SK-N-SH (cell line): Measurements from ENCODE around the gene MZF1. TPM values are rescaled to one million over a fixed set of nuclear protein-coding genes. Genes with fewer than 3 reads are reported as not detected.

Source experiments
- CTCF ChIA-PET: fragments of 300-600, 350-600 bp; formaldehyde crosslinking; extraction: SDS; loops from one replicate; lab custom pipeline; 2021; lab: Yijun Ruan, JAX
- POLR2A ChIA-PET: fragments of 350-600 bp; sonication (Branson Sonifier 250); formaldehyde crosslinking; extraction: SDS; loops from one replicate; lab custom pipeline; 2020; ENCODE audit warnings: antibody characterized with exemption, inconsistent platforms; lab: Yijun Ruan, JAX
- DNase-seq: peaks from one replicate; pipeline ENCODE4 v3.0.0; 2012
- H2AFZ ChIP-seq: fragments of 200-600 bp; sonication (generic); 2 replicates; pipeline ENCODE4 v1.8.1; 2016; ENCODE audit warnings: antibody characterized with exemption, mild to moderate bottlenecking, low read depth
- H3F3A ChIP-seq: fragments of 200-600 bp; sonication (generic); replicated peaks from 2 replicates; pipeline ENCODE3; 2016; ENCODE audit warnings: antibody characterized with exemption, mild to moderate bottlenecking; ENCODE audit not compliant: insufficient read depth
- H3K27ac ChIP-seq, 2 experiments: fragments of 200-500 bp in 1 of 2; fragments of 200-600 bp in 1 of 2; sonication (Bioruptor generic) in 1 of 2; sonication (generic), shearing (Covaris generic) in 1 of 2; 2 replicates each; pipeline versions ENCODE4 v1.5.1 to v1.6.1; 2014 to 2016; ENCODE audit warnings: low read depth in 2 of 2, inconsistent platforms in 1 of 2, low read length in 1 of 2, mild to moderate bottlenecking in 1 of 2, mixed read lengths in 1 of 2
- H3K27me3 ChIP-seq: fragments of 200-600 bp; sonication (generic), shearing (Covaris generic); 2 replicates; pipeline ENCODE4 v1.6.1; 2016; ENCODE audit warnings: mixed run types; ENCODE audit not compliant: insufficient read depth
- H3K36me3 ChIP-seq, 2 experiments: fragments of 200-500 bp in 1 of 2; fragments of 200-600 bp in 1 of 2; sonication (Bioruptor generic) in 1 of 2; sonication (generic) in 1 of 2; replicated peaks in 1 of 2; 2 replicates each; pipeline versions ENCODE3 to v1.5.1; 2014 to 2016; ENCODE audit warnings: low read length in 1 of 2, mild to moderate bottlenecking in 1 of 2; ENCODE audit not compliant: insufficient read depth in 2 of 2, control insufficient read depth in 1 of 2
- H3K4me1 ChIP-seq, 2 experiments: fragments of 200-500 bp in 1 of 2; fragments of 200-600 bp in 1 of 2; sonication (Bioruptor generic) in 1 of 2; sonication (generic), shearing (Covaris generic) in 1 of 2; 2 replicates each; pipeline versions ENCODE4 v1.5.1 to v1.6.1; 2014 to 2016; ENCODE audit warnings: low read depth in 1 of 2, low read length in 1 of 2, mixed run types in 1 of 2; ENCODE audit not compliant: insufficient read depth in 2 of 2, control insufficient read depth in 1 of 2
- H3K4me2 ChIP-seq: fragments of 200-600 bp; sonication (generic), shearing (Covaris generic); 2 replicates; pipeline ENCODE4 v1.6.1; 2017; ENCODE audit warnings: mixed run types
- H3K4me3 ChIP-seq, 2 experiments: fragments of 200-500 bp in 1 of 2; fragments of 200-600 bp in 1 of 2; sonication (Bioruptor generic) in 1 of 2; sonication (generic), shearing (Covaris generic) in 1 of 2; 2 replicates each; pipeline versions ENCODE4 v1.5.1 to v1.8.1; 2014 to 2016; ENCODE audit warnings: low read depth in 2 of 2, inconsistent platforms in 1 of 2, low read length in 1 of 2, mild to moderate bottlenecking in 1 of 2, mixed read lengths in 1 of 2, moderate library complexity in 1 of 2
- H3K79me2 ChIP-seq: fragments of 200-600 bp; sonication (generic); 2 replicates; pipeline ENCODE4 v1.8.1; 2017; ENCODE audit warnings: mild to moderate bottlenecking; ENCODE audit not compliant: insufficient read depth
- H3K9ac ChIP-seq: fragments of 200-600 bp; sonication (generic); 2 replicates; pipeline ENCODE4 v1.6.1; 2017; ENCODE audit warnings: mixed run types
- H3K9me2 ChIP-seq: fragments of 200-600 bp; sonication (generic); 2 replicates; pipeline ENCODE4 v1.6.1; 2017; ENCODE audit warnings: mixed run types
- H3K9me3 ChIP-seq: fragments of 200-600 bp; sonication (generic); 2 replicates; pipeline ENCODE4 v1.6.1; 2017; ENCODE audit warnings: mixed run types, mild to moderate bottlenecking, moderate library complexity
- H4K20me1 ChIP-seq: fragments of 200-600 bp; sonication (generic); 2 replicates; pipeline ENCODE4 v1.6.1; 2017; ENCODE audit warnings: mild to moderate bottlenecking, mixed run types; ENCODE audit not compliant: insufficient read depth
- ELF1 ChIP-seq: IDR thresholded peaks from 2 replicates; pipeline ENCODE4 v1.4.0; 2012
- EP300 ChIP-seq, 2 experiments: IDR thresholded peaks; 2 replicates each; pipeline versions ENCODE4 v1.4.0 to v1.6.1; 2012; ENCODE audit warnings: borderline replicate concordance in 1 of 2, low read depth in 1 of 2, low read length in 1 of 2
- EZH2phosphoT487 ChIP-seq: fragments of 200-600 bp; sonication (generic); IDR thresholded peaks from 2 replicates; pipeline ENCODE4 v1.6.1; 2017; ENCODE audit warnings: low read depth, mixed run types, mild to moderate bottlenecking, antibody characterized with exemption, moderate library complexity, borderline replicate concordance
- FOSL2 ChIP-seq: IDR thresholded peaks from 2 replicates; pipeline ENCODE4 v1.4.0; 2012; ENCODE audit warnings: low read depth, mild to moderate bottlenecking, moderate library complexity, borderline replicate concordance
- FOXJ3 ChIP-seq: sonication (generic); formaldehyde crosslinking; IDR thresholded peaks from 2 replicates; pipeline ENCODE4 v1.5.1; 2020; ENCODE audit warnings: mild to moderate bottlenecking, missing genetic modification reagents
- GABPA ChIP-seq: IDR thresholded peaks from 2 replicates; pipeline ENCODE4 v1.4.0; 2012; ENCODE audit warnings: low read depth, mild to moderate bottlenecking
- IRF3 ChIP-seq: fragments of 150-350 bp; IDR thresholded peaks from 2 replicates; pipeline ENCODE4 v1.6.1; 2016; ENCODE audit warnings: mild to moderate bottlenecking, low read depth, low read length
- JUND ChIP-seq: IDR thresholded peaks from 2 replicates; pipeline ENCODE4 v1.4.0; 2012
- MEF2A ChIP-seq: IDR thresholded peaks from 2 replicates; pipeline ENCODE4 v1.4.0; 2012; ENCODE audit warnings: low read depth, borderline replicate concordance
- NFIC ChIP-seq: IDR thresholded peaks from 2 replicates; pipeline ENCODE4 v1.4.0; 2012; ENCODE audit warnings: borderline replicate concordance
- PBX3 ChIP-seq: IDR thresholded peaks from 2 replicates; pipeline ENCODE4; 2012
- RAD21 ChIP-seq: IDR thresholded peaks from 2 replicates; pipeline ENCODE4 v1.6.1; 2012; ENCODE audit warnings: mild to moderate bottlenecking, low read length
- RCOR1 ChIP-seq: fragments of 150-350 bp; IDR thresholded peaks from 2 replicates; pipeline ENCODE4 v1.6.1; 2017; ENCODE audit warnings: antibody characterized with exemption, low read length
- REST ChIP-seq: IDR thresholded peaks from 2 replicates; pipeline ENCODE4 v1.6.1; 2012; ENCODE audit warnings: mild to moderate bottlenecking, low read depth, low read length, moderate library complexity
- RFX5 ChIP-seq: IDR thresholded peaks from 2 replicates; pipeline ENCODE4 v1.6.1; 2012; ENCODE audit warnings: mild to moderate bottlenecking, improper control_type of control experiment, low read length
- RXRA ChIP-seq: IDR thresholded peaks from 2 replicates; pipeline ENCODE4 v1.4.0; 2012; ENCODE audit warnings: low read depth, mild to moderate bottlenecking, borderline replicate concordance
- SIN3A ChIP-seq: IDR thresholded peaks from 2 replicates; pipeline ENCODE4 v1.6.1; 2012; ENCODE audit warnings: low read depth, mild to moderate bottlenecking, low read length, moderate library complexity, borderline replicate concordance
- TAF1 ChIP-seq: IDR thresholded peaks from 2 replicates; pipeline ENCODE4 v1.6.1; 2012; ENCODE audit warnings: low read depth, mild to moderate bottlenecking, low read length, moderate library complexity, borderline replicate concordance
- TEAD4 ChIP-seq: IDR thresholded peaks from 2 replicates; pipeline ENCODE4 v1.4.0; 2012; ENCODE audit warnings: mild to moderate bottlenecking, borderline replicate concordance; ENCODE audit not compliant: insufficient read depth
- USF1 ChIP-seq: IDR thresholded peaks from 2 replicates; pipeline ENCODE4 v1.4.0; 2012; ENCODE audit warnings: low read depth, borderline replicate concordance
- USF2 ChIP-seq: fragments of 150-350 bp; IDR thresholded peaks from 2 replicates; pipeline ENCODE4 v1.6.1; 2017; ENCODE audit warnings: antibody characterized with exemption, low read length, low read depth, borderline replicate concordance
- ZBTB33 ChIP-seq: IDR thresholded peaks from 2 replicates; pipeline ENCODE4 v1.4.0; 2012; ENCODE audit warnings: low read depth, borderline replicate concordance
- WGBS: methylation state at CpG from one replicate; pipeline ENCODE4 v1.1.6; 2017; ENCODE audit warnings: low lambda C conversion rate; 5-methylcytosine and 5-hydroxymethylcytosine counted together
- polyA plus RNA-seq, 3 experiments: library from polyadenylated mRNA; depleted of rRNA; stranded (reverse); fragments of >200 nt; gene quantifications; 2 replicates each; pipeline ENCODE4 v1.2.3, GENCODE V29; 2012

The MZF1 gene
- polyA plus RNA-seq, 1 of the 3 experiments (the other 2 are of a cell fraction), result 31.8 TPM

- Histone ChIP-seq H3K9me2 (no peaks in the 10 kb centered on the region), H3K9ac (peak overlapping the region; percentile 89), H3K4me1 (peaks cover 4 to 22% of the 10 kb centered on the region in 2 experiments; a peak in 2 of 4 replicates), H3K79me2 (peaks cover 25% of the 10 kb centered on the region), H3K27ac (peak overlapping the region; percentile 97), H3K4me3 (peak overlapping the region; percentile 64), H3K36me3 (peaks cover 5 to 32% of the 10 kb centered on the region in 2 experiments), H3F3A (peaks cover 24% of the 10 kb centered on the region), H3K4me2 (peak overlapping the region; percentile 84), H3K9me3 (no peaks in the 10 kb centered on the region), H4K20me1 (no peaks in the 10 kb centered on the region), H2AFZ (peak overlapping the region; percentile 30; the same call in 1 of the 2 replicates), H3K27me3 (no peaks in the 10 kb centered on the region)
- ChIA-PET POLR2A (interaction anchor here (0.8 to 2.3 kb wide), 5 partner anchors 8 to 52 kb away, joined by 3 to 15 read pairs (median 4); partner anchors contain the start of genes CHMP2A, UBE2M and ZBTB45), CTCF (interaction anchor here (1.0 to 1.6 kb wide), 3 partner anchors 53 to 54 kb away, joined by 6 to 7 read pairs (median 6); partner anchors contain the start of gene ZBTB45)
- DNase-seq, result no peak
- WGBS, result 30% methylated on average over 19 of the region's 24 CpGs
- no peak for TF ChIP-seq EP300 (IDR thresholded peaks at IDR 0.05; ENCODE audit: borderline replicate concordance in 1 of 2, low read depth in 1 of 2, low read length in 1 of 2)
- TF ChIP-seq RFX5, result no peak
- no peak; the same call in 1 of the 2 replicates for TF ChIP-seq TAF1
- TF ChIP-seq NFIC, result peak; percentile 75; the same call in 1 of the 2 replicates
- no peak for TF ChIP-seq USF2
- no peak for TF ChIP-seq RAD21
- TF ChIP-seq FOXJ3 (CRISPR knock-in tag), result no peak
- TF ChIP-seq RCOR1, result no peak
- TF ChIP-seq GABPA, result peak; percentile 83
- TF ChIP-seq TEAD4, result no peak
- TF ChIP-seq EZH2phosphoT487, result no peak
- TF ChIP-seq MEF2A, result no peak
- TF ChIP-seq FOSL2, result no peak
- TF ChIP-seq IRF3, result no peak
- no peak for TF ChIP-seq USF1
- TF ChIP-seq RXRA, result no peak
- peak; percentile 24; the same call in 1 of the 2 replicates for TF ChIP-seq ZBTB33
- no peak for TF ChIP-seq JUND
- no peak for TF ChIP-seq REST
- TF ChIP-seq ELF1, result no peak; the same call in 1 of the 2 replicates
- no peak for TF ChIP-seq SIN3A
- TF ChIP-seq PBX3, result no peak
Observed at GRCh38 chr19:58572026-58572817, 913 bp downstream of the MZF1 start.
